ENCODE data around the gene MAP7D2. TPM values are rescaled to one million over a fixed set of nuclear protein-coding genes. Genes with fewer than 3 reads are reported as not detected.
A peak's percentile ranks its signal among the peaks of the same experiment; 100 is the strongest.

MAP7D2 gene
- total RNA-seq, 1 experiment from 2014 or later, result 1.9 TPM

GRCh38 chrX:20116087-20116576 is 575 bp downstream of the MAP7D2 start:
- no CpG with 5 or more reads among the region's 47 CpGs for WGBS (ENCODE audit: extremely low coverage, insufficient read length, low lambda C conversion rate)

More at GRCh38 chrX:20116087-20116576, 575 bp downstream of the MAP7D2 start:
- H3K27me3 ChIP-seq (ENCODE audit: insufficient read depth, low read length), result peaks cover 5% of the 10 kb centered on the region; the same call in 1 of the 2 replicates
- no peak overlapping the region for H3K4ac ChIP-seq (ENCODE audit: low read depth, low read length)
- no peak overlapping the region for H2BK12ac ChIP-seq (ENCODE audit: insufficient read length, low read depth, low read length)
- TF ChIP-seq, protein P1, sequence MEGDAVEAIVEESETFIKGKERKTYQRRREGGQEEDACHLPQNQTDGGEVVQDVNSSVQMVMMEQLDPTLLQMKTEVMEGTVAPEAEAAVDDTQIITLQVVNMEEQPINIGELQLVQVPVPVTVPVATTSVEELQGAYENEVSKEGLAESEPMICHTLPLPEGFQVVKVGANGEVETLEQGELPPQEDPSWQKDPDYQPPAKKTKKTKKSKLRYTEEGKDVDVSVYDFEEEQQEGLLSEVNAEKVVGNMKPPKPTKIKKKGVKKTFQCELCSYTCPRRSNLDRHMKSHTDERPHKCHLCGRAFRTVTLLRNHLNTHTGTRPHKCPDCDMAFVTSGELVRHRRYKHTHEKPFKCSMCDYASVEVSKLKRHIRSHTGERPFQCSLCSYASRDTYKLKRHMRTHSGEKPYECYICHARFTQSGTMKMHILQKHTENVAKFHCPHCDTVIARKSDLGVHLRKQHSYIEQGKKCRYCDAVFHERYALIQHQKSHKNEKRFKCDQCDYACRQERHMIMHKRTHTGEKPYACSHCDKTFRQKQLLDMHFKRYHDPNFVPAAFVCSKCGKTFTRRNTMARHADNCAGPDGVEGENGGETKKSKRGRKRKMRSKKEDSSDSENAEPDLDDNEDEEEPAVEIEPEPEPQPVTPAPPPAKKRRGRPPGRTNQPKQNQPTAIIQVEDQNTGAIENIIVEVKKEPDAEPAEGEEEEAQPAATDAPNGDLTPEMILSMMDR (conservative IDR thresholded peaks at IDR 0.05), result no peak
- no peaks in the 10 kb centered on the region for H3K79me1 ChIP-seq (ENCODE audit: insufficient read depth, low read depth, low read length, poor library complexity, severe bottlenecking)
- no peak overlapping the region for H2BK15ac ChIP-seq (ENCODE audit: low read depth, low read length)
- H2BK120ac ChIP-seq (ENCODE audit: low read depth, low read length, poor library complexity, severe bottlenecking), result no peak overlapping the region
- H2AK5ac ChIP-seq (ENCODE audit: insufficient read length, low read length), result no peak overlapping the region
- no peak overlapping the region for H2BK20ac ChIP-seq (ENCODE audit: low read depth, low read length, poor library complexity, severe bottlenecking)
- H3K23ac ChIP-seq (ENCODE audit: insufficient read length, low read depth, low read length), result no peak overlapping the region
- no peaks in the 10 kb centered on the region for H4K20me1 ChIP-seq (ENCODE audit: control insufficient read depth, insufficient read depth, insufficient read length)
- no peaks in the 10 kb centered on the region for H3K23me2 ChIP-seq (ENCODE audit: insufficient read length, low read depth, low read length, poor library complexity, severe bottlenecking)
- H3K27ac ChIP-seq (ENCODE audit: insufficient read length, low read depth, low read length), result no peak overlapping the region
- H3K18ac ChIP-seq (ENCODE audit: insufficient read length, low read depth, low read length), result no peak overlapping the region
- H3K4me1 ChIP-seq (ENCODE audit: insufficient read depth, low read length), result no peaks in the 10 kb centered on the region
- Mint-ChIP-seq H3K4me3 (peak overlapping the region; percentile 56 to 79), H3K4me1 (peaks cover 0 to 8% of the 10 kb centered on the region in 2 experiments; a peak in 2 of 4 replicates), H3K36me3 (ENCODE audit: insufficient read depth in 1 of 3, low read depth in 3 of 3) (peaks cover 2 to 10% (median 2%) of the 10 kb centered on the region in 3 experiments; a peak in 3 of 7 replicates), H3K9me3 (peaks cover 56 to 67% of the 10 kb centered on the region in 2 experiments), H3K27ac (no peak overlapping the region), H3K27me3 (ENCODE audit: low read depth) (peaks cover 43% of the 10 kb centered on the region)
- peak overlapping the region; percentile 34 for H3K4me2 ChIP-seq (ENCODE audit: insufficient read depth, insufficient read length, low read length)
- H4K5ac ChIP-seq (ENCODE audit: insufficient read length, low read depth, low read length), result no peak overlapping the region
- H4K91ac ChIP-seq (ENCODE audit: insufficient read length, low read depth, low read length), result no peak overlapping the region
- no peak overlapping the region for H3K14ac ChIP-seq (ENCODE audit: insufficient read depth, low read length)
- H3K9me3 ChIP-seq (ENCODE audit: control insufficient read depth, low read depth, low read length), result peaks cover 10% of the 10 kb centered on the region
- H3K79me2 ChIP-seq (ENCODE audit: insufficient read depth, low read length), result no peaks in the 10 kb centered on the region
- no peak overlapping the region for H3K56ac ChIP-seq (ENCODE audit: insufficient read length, low read depth, low read length)
- H2AFZ ChIP-seq (ENCODE audit: low read length), result no peak overlapping the region
- no peak overlapping the region for H2BK5ac ChIP-seq (ENCODE audit: insufficient read length, low read length)
- H3T11ph ChIP-seq (ENCODE audit: low read length), result no peak overlapping the region
- H3K9ac ChIP-seq (ENCODE audit: extremely low read depth, insufficient read length, low read length), result no peak overlapping the region
- peak; percentile 33 for DNase-seq
- no peak overlapping the region for H4K8ac ChIP-seq (replicated peaks; ENCODE audit: insufficient read length, low read depth, low read length)
